GM12878 (cell line): ENCODE results near the gene KIRREL1.

Experiments used
- HDAC6 ChIP-seq: fragments of 200-600 bp; sonication (generic); IDR thresholded peaks from one replicate; pipeline ENCODE4 v1.8.0; 2017; ENCODE audit warnings: antibody characterized with exemption; ENCODE audit not compliant: unreplicated experiment
- POLR2A ChIP-seq: IDR thresholded peaks from 2 replicates; pipeline ENCODE4 v1.6.1; 2011; ENCODE audit warnings: low read depth, mild to moderate bottlenecking, low read length
- TF ChIP-seq, protein P1 (sequence below): IDR thresholded peaks from 2 replicates; pipeline ENCODE4 v1.6.1; 2012; ENCODE audit warnings: low read depth, low read length, improper control_type of control experiment

DNA sequence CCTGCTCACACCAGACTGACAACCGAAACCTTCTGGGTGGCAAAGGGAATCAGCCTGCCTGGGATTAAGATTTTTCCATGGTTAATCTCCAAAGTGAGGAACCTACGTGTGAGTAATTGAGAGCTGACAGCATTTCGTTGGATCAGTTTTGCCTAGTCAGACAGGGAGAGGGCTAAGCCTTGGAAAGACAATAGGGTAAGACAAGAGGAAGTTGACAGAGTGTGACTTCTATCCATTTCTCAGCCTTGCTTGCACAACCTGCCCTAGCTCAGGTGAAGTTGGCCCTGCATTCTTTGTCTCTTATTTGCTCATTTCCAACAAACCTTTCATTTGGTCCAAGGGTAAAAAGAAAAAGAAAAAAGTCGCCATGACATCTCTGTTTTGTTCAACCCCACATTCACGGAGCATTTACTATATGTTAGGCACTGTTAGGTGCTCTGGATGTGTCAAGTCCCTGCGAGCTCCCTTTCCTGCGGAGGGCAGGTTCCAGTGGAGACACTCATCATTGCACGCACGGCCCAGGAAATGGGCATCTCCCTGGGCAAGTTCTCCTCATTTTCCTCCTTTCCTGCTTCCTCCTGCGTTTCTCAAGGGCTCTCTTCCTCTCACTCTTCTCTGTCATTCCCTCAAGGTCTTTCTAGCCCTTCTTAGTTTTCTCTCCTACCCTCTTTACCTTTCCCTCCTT is 23.3 kb downstream of the KIRREL1 start:
- no peak for TF ChIP-seq POLR2A
- TF ChIP-seq, protein P1, sequence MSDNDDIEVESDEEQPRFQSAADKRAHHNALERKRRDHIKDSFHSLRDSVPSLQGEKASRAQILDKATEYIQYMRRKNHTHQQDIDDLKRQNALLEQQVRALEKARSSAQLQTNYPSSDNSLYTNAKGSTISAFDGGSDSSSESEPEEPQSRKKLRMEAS: no peak
- no peak for TF ChIP-seq HDAC6
